IPS DF 4.7 (cell line): ENCODE data around the gene STAC.
"Not testable (repeated sequence)": the region's sequence is repeated elsewhere in the genome, so short reads cannot be mapped to it uniquely, and the experiment has no call there.

Experiments used
- DNase-seq: peaks from one replicate; pipeline ENCODE4 v3.0.0-alpha.2; 2013; ENCODE audit warnings: low spot score; ENCODE audit errors: extremely low read depth

STAC gene

DNA sequence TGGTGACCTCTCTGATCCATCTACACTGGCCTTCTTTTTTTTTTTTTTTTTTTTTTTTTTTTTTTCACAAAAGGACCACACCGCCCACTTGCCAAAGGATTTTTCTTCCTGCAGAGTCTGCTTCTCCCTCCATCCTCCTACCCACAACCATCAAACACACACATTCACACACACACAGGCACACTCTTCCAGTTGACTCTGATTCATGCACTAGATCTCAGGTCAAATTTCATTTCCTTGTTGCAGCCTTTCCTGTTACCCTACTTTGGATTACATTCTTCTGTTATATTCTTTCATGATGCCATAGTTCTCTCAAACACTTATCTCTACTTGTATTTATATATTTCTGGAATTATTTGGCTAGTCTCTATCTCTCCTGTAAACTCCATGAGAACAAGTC is 133.9 kb downstream of the STAC start:
- DNase-seq: no peak

- DNase-seq: no peak
Observed at GRCh38 chr3:36519682-36520081, 139.4 kb downstream of the STAC start.

- no peak for DNase-seq
Observed at GRCh38 chr3:36520241-36521006, 140.1 kb downstream of the STAC start.

- no peak for DNase-seq
Observed at GRCh38 chr3:36521007-36521379, 140.7 kb downstream of the STAC start.

DNA sequence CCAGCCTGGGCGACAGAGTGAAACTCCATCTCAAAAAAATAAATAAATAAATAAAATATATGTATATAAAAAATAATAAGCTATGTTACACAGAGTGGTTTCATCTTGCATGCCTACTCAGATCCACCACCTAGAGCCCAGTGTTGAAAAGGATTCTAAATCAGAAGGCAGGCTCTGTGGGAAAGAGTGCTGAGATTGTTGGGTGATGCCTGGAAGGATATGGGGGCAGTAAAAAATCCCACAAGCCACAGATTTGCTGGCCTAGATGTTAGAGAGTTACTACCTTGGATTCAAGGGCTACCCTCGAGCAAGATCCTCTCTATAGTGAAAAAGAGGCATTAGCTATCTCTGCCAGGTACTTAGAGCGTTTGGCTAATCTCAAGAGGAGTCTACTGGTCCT is 144.3 kb downstream of the STAC start:
- no peak for DNase-seq

DNA sequence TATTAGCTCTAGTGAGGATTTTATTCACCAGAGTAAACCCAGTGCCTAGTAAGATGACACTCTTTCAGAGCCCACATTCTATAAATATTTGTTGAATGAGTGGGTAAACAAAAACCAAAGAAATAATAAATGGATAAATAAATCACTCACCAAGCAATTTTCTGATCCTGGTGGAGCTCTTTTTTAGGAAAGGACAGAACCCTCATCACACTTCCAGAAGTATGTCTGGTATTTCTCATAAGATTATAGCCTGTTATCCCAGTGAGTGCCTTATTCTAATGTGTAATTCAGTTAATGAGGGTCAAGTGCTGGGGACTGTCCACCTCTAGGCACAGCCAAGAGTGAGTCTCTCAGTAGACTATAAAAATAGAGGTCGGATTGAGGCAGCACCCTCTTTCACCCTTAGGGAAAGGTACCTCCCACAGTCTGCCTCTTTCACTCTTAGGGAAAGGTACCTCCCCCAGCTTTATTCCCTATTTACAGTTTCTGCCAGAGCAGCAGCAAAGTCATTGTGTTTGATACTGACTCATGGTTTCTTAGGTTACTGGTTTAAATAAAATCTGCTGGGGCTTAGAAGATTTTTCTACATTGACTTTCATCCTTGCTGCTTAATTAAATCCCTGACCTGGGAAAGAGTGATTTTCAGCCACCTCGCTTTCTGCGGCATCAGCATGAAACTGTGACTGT is 145.0 kb downstream of the STAC start:
- DNase-seq: no peak

DNA sequence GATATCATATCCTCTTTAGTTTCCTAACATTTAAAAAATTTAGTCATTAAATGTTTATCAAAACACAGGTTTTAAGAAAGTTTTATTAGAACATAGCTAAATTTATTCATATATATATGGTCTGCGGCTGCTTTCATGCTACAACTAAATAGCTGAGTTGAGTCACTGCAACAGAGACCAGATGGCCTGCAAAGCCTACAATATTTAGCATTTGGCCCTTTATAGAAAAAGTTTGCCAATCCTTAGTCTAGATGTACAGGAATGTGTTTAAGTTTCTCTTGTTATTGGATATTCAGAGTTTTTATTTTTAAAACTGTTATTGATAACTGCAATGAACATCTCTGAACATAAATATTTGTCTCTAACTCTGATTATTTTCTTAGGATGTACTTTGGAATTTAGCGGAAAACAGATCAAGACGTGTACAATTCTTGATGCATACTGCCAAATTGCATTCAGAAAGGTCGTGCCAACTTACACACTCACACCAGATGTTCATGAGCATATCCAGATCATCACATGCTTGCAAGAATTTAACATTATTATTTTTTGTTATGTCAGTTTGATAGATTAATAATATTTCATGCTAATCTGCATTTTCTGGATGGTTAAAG is 157.9 kb downstream of the STAC start:
- no peak for DNase-seq

GRCh38 chr3:36540888-36541518 is 160.7 kb downstream of the STAC start:
- peak; percentile 22 for DNase-seq

DNA sequence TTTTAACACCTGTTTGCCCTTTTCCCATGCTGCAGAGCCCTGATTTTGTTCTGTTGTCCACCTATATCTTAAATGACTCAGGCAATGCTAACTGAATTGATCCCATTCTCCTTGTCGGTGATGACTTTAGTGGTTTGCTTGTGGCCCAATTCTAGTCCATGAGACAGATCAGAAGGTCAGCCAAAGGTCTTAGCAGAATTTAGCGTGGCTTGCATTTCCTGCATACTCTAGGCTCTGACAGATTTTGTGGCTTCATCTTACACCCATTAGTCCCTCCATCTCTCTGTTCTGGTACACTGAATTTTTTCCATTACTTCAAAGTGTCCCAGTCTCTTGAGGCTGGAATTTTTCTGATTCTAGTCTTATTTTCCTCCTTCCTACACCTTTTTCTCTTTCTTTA is 161.9 kb downstream of the STAC start:
- no peak for DNase-seq

DNA sequence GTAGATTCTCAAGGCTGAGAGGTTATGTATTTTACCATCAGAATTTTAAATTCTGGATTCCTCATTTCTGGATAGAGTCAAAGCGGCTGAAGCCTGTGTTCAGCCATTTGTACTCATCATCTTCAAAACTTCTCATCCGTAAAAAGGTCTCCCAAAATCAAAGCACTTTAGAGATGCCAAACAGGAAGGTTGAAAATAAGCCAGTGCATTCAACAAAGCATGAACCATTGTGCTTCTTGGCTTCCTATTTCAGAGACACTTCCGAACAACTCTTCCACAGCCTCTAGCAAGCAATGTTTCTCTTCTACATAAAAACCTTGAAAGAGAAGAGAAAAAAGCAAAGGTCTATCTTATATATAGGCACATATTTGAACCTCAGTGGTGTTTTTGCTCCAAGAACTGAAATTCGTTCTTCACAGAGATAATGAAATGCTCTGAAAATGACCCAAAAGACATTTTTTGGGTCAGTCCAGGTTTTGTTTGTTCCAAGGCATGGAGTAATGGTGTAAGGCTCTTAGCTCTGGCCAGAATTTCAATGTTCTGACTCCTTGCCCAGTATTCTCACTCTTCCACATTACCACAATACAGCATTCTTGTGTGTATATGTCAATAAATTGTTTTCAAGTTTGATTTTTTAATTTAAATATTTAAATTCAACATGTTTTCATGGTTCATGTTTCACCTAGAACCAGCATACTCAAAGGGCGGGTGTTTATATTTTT is 163.1 kb downstream of the STAC start:
- no peak for DNase-seq

- no peak for DNase-seq
Observed at GRCh38 chr3:36546226-36546625, 165.9 kb downstream of the STAC start.

DNA sequence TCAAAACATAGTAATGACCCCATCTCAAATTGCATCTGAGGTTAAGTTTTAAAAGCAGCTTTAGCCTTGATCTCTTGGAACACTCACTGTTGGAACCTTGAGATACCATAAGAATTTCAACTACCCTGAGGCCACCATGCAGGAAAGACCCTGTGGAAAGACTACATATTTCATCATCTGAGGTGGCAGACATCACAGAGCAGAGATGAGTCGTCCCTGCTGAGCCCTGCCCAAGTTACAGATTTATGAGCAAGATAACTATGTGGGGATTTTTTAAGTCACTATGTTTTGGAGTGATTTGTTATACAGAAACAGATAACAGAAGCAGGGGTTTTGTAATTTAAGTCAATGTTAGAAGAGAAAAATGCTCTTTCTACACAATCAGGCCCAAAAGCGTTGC is 168.4 kb downstream of the STAC start:
- no peak for DNase-seq

DNA sequence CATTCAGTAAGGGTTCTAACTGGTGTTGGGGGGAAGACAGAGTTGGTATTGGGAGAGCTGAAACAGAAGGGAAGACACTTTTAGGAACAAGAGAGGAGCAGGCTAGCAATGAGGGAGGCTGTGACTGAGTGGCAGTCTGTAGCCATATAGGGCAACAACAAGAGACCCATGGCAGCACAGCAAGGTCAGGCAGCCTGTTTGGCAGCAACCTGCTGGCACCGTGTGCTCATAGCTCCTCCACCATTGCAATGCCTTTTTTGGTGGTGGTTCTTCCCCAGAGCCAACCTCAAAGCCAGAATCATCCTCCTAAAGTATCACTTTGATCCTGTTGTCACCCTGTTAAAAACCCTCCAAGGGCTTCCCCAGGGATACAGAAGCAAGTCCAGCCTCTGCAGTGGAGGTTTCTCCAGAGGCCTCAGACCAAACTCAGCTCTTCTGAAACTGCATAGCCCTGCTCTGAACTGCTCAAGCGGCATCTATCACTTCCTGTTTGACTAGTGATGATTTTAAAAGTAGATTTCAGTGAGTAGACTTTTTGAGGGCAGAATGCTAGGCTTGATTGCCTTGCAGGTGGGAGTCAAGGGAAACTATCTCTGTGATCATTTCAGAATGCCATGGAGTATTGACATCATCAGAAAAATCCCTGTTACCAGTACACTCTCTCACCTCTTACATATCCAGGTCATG is 176.9 kb downstream of the STAC start:
- no peak for DNase-seq

DNA sequence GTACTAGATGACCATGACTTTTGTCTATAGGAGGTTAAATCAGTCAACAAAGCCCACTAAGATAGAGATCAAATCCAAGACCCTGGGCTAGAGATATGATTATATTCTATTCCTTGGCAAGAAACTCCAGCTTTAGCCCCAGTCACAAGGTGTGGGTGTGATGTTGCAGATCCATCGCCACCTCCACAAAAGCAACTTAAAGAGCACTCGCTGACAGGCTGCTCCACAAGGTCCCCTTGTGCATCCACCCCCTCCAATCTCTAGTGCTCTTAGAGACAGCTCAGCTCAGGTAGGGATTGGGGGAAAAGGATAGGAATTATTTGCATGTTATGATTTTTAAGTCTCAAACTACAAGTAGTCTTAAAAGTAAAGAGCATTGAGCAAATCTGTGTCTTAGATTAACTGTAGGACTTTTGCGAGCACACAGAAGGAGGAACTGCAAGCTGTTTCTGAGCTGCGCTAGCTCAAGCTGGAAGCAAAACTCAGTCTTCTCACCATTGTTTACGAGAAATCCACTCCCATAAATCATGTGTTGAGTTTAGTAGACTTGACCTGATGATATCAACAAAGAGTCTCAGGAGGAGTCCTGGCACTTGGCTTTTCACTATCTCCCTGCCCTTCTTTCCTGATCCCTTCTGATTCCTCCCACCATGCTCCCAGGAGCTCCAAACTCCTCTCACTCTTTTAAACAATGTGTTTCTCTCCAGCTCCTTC is 177.6 kb downstream of the STAC start:
- DNase-seq: no peak

GRCh38 chr3:36558961-36559360 is 178.7 kb downstream of the STAC start:
- DNase-seq: no peak

DNA sequence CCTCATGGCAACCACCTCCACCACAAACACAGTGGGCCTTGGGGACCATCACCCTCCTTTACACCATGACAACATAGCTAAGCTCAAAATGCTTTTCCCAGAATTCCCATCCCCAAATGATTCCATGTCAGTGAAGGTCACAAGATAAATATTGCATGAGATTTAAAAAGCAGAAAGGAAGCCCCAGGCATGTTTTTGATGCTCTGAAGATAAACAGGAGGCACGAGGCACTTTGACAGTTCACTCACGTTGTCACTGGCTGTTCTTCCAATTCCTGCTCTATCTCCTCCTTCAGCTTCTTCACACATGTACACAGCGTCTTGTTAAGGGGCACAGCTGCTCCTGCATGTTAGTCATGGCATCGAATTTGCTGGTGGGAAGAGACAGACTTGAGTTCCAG is 180.4 kb downstream of the STAC start:
- no peak for DNase-seq

DNA sequence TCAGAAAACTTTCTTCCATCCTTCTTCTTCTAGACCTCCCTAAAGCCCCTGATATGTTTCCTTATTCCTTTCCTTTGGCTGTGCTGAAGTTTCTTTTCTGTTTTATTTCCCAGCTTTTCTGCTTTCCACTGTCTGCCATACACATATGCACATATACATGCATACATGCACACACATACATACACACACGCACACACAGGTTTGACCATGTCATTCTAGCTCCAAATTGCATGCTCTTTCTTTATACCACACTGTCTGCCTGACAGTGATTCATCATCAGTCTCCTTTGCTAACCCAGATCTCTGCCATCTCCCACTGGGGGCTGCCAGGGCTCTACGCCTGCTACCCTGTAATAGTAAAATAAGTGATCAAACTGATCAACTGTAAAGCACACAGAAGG is 181.3 kb downstream of the STAC start:
- DNase-seq: no peak

DNA sequence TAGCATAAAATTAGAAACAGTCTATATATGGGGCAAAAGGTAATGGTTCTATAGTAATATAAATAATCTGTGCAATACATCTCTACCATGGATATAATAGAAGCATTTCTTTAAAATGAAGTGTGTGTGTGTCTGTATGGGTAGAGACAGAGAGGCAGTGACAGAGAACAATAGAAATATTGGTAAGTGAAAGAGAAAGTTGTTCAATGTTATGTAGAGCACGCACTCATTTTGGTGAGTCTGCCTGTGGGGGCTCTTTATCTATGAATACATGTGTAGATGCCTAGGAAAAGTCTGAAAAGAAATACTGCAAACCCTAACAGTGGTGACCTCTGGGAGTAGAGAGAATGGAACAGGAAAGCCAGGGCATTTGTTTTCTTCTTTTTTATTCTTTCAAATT is 182.6 kb downstream of the STAC start:
- DNase-seq: no peak

- DNase-seq: no peak
Observed at GRCh38 chr3:36575241-36575640, 194.9 kb downstream of the STAC start.

GRCh38 chr3:36578418-36578817 is 198.1 kb downstream of the STAC start:
- DNase-seq: not testable (repeated sequence)
